Activated CD8-positive, alpha-beta T cell treated with anti-CD3 and anti-CD28 coated beads for 36 hours (primary cell): Measurements from ENCODE around the gene VWA3B. TPM values are rescaled to one million over a fixed set of nuclear protein-coding genes. Genes with fewer than 3 reads are reported as not detected.

Source experiments
- ATAC-seq: fragments of 200-7000 bp; cut with Tn5 transposase; one replicate; pipeline ENCODE4 v1.10.0; 2021; ENCODE audit warnings: mild to moderate bottlenecking, moderate library complexity
- CTCF ChIA-PET: fragments of 350-600 bp; sonication (Branson Sonifier 250); formaldehyde crosslinking; loops from one replicate; lab custom pipeline; 2021; ENCODE audit warnings: antibody characterized with exemption; lab: Charles Lee
- POLR2A ChIA-PET: fragments of 350-600 bp; sonication (Branson Sonifier 250); formaldehyde crosslinking; loops from one replicate; lab custom pipeline; 2021; ENCODE audit warnings: antibody characterized with exemption; lab: Charles Lee
- DNase-seq: peaks from one replicate; pipeline ENCODE4 v3.0.0-alpha.2; 2020
- H3K27ac Mint-ChIP-seq: one replicate; pipeline ENCODE4 v1.8.0; 2021; ENCODE audit warnings: mild to moderate bottlenecking, mixed read lengths
- H3K27me3 Mint-ChIP-seq: one replicate; pipeline ENCODE4 v1.8.0; 2021; ENCODE audit warnings: mixed read lengths
- H3K36me3 Mint-ChIP-seq: one replicate; pipeline ENCODE4 v1.8.0; 2021; ENCODE audit warnings: low read depth, mixed read lengths
- H3K4me1 Mint-ChIP-seq: one replicate; pipeline ENCODE4 v1.8.0; 2021; ENCODE audit warnings: low read depth, mixed read lengths
- H3K4me3 Mint-ChIP-seq: one replicate; pipeline ENCODE4 v1.8.0; 2021; ENCODE audit warnings: mild to moderate bottlenecking, moderate library complexity, mixed read lengths
- H3K9me3 Mint-ChIP-seq: one replicate; pipeline ENCODE4 v1.8.0; 2021; ENCODE audit warnings: mixed read lengths
- CTCF ChIP-seq: fragments of 200-600 bp; IDR thresholded peaks from one replicate; pipeline ENCODE4 v1.8.0; 2022; ENCODE audit warnings: antibody characterized with exemption, mild to moderate bottlenecking
- intact Hi-C: fragments of 100-400 bp; cut with micrococcal nuclease; formaldehyde crosslinking; loops from one replicate; pipeline ENCODE4 v1.10.0; 2022
- total RNA-seq, 2 experiments: library from RNA; stranded (reverse); gene quantifications; one replicate each; pipeline ENCODE4 v1.2.3, GENCODE V29; 2021

Gene VWA3B
- total RNA-seq, 2 experiments from 2014 or later, result not detected

- CTCF ChIA-PET, result interaction anchor here (1.3 to 1.6 kb wide), 3 partner anchors 43 to 62 kb away, joined by 3 to 4 read pairs (median 3); no protein-coding TSS in a partner anchor
- Mint-ChIP-seq H3K9me3 (peaks cover 21% of the 10 kb centered on the region), H3K36me3 (peaks cover 10% of the 10 kb centered on the region), H3K27me3 (peaks cover 10% of the 10 kb centered on the region), H3K4me3 (no peak overlapping the region), H3K4me1 (no peaks in the 10 kb centered on the region), H3K27ac (no peak overlapping the region)
- intact Hi-C loops, result no loop called here
- DNase-seq, result no peak
- no peak for ATAC-seq
- POLR2A ChIA-PET, result interaction anchor here (0.6 kb wide), 1 partner anchor 11 kb away, joined by 3 read pairs; no protein-coding TSS in a partner anchor
- TF ChIP-seq CTCF, result no peak
Observed at GRCh38 chr2:98324181-98324580, 237.2 kb downstream of the VWA3B start.

- H3K36me3 Mint-ChIP-seq, result no peaks in the 10 kb centered on the region
- H3K9me3 Mint-ChIP-seq, result peaks cover 3% of the 10 kb centered on the region
- POLR2A ChIA-PET, result no interaction called here
- ATAC-seq, result no peak
- no peak for DNase-seq
- H3K4me1 Mint-ChIP-seq, result no peaks in the 10 kb centered on the region
- H3K27me3 Mint-ChIP-seq, result peaks cover 11% of the 10 kb centered on the region
- no peak overlapping the region for H3K27ac Mint-ChIP-seq
- no peak overlapping the region for H3K4me3 Mint-ChIP-seq
- TF ChIP-seq CTCF, result no peak
- CTCF ChIA-PET, result no interaction called here
- intact Hi-C loops, result no loop called here
Observed at GRCh38 chr2:98327776-98328175, 240.8 kb downstream of the VWA3B start.

GRCh38 chr2:98329549-98329948 lies 242.6 kb downstream of the VWA3B start:
- POLR2A ChIA-PET, result no interaction called here

GRCh38 chr2:98332989-98333388 lies 246.0 kb downstream of the VWA3B start:
- Mint-ChIP-seq H3K4me3 (no peak overlapping the region), H3K27ac (no peak overlapping the region), H3K27me3 (peaks cover 12% of the 10 kb centered on the region), H3K4me1 (no peaks in the 10 kb centered on the region), H3K36me3 (no peaks in the 10 kb centered on the region), H3K9me3 (no peaks in the 10 kb centered on the region)
- no peak for TF ChIP-seq CTCF
- no peak for ATAC-seq
- intact Hi-C loops, result no loop called here
- CTCF ChIA-PET, result no interaction called here
- no peak for DNase-seq
- POLR2A ChIA-PET, result no interaction called here

More at GRCh38 chr2:98329549-98329948, 242.6 kb downstream of the VWA3B start:
- Mint-ChIP-seq H3K36me3 (no peaks in the 10 kb centered on the region), H3K27ac (no peak overlapping the region), H3K9me3 (no peaks in the 10 kb centered on the region), H3K27me3 (peaks cover 7% of the 10 kb centered on the region), H3K4me1 (no peaks in the 10 kb centered on the region), H3K4me3 (no peak overlapping the region)
- CTCF ChIA-PET, result no interaction called here
- ATAC-seq (no peak), DNase-seq (no peak)
- no peak for TF ChIP-seq CTCF
- intact Hi-C loops, result no loop called here

- ATAC-seq, result no peak
- no peak for TF ChIP-seq CTCF
- Mint-ChIP-seq H3K27me3 (peaks cover 14% of the 10 kb centered on the region), H3K36me3 (no peaks in the 10 kb centered on the region), H3K9me3 (no peaks in the 10 kb centered on the region), H3K27ac (no peak overlapping the region), H3K4me3 (no peak overlapping the region), H3K4me1 (no peaks in the 10 kb centered on the region)
- CTCF ChIA-PET, result no interaction called here
- DNase-seq, result no peak
- POLR2A ChIA-PET, result no interaction called here
- intact Hi-C loops, result no loop called here
Observed at GRCh38 chr2:98333922-98334321, 247.0 kb downstream of the VWA3B start.
